ENCODE data around the gene MYOT. TPM values are rescaled to one million over a fixed set of nuclear protein-coding genes. Genes with fewer than 3 reads are reported as not detected.

MYOT gene
- total and polyA plus RNA-seq, 10 of the 15 experiments (the other 5 are each of a cell fraction or from before 2014, with no cell fraction given) = 0.15 to 1.5 (median 0.53) TPM; not detected in 5

GRCh38 chr5:137819766-137820165, 47.9 kb upstream of the MYOT start (continued):
- no peak for TF ChIP-seq REST (IDR thresholded peaks at IDR 0.05; ENCODE audit: low read depth, low read length)
- TF ChIP-seq ZNF687 (IDR thresholded peaks at IDR 0.05) = no peak
- TF ChIP-seq BCL11A (IDR thresholded peaks at IDR 0.05; ENCODE audit: low read depth, low read length) = no peak
- TF ChIP-seq HSF1 (IDR thresholded peaks at IDR 0.05; ENCODE audit: low read depth, low read length) = no peak
- TF ChIP-seq ELK1 (IDR thresholded peaks at IDR 0.05; ENCODE audit: low read depth, low read length) = no peak
- no peak for TF ChIP-seq ZBED1 (IDR thresholded peaks at IDR 0.05; ENCODE audit: borderline replicate concordance)
